GM21528 (cell line): ENCODE data around the gene RPP38.
A peak's percentile ranks its signal among the peaks of the same experiment; 100 is the strongest.

ENCODE experiments used
- ATAC-seq: cut with Tn5 transposase; IDR thresholded peaks from one replicate; pipeline ENCODE4 v1.9.1; 2021; ENCODE audit warnings: mild to moderate bottlenecking, moderate library complexity; ENCODE audit not compliant: unreplicated experiment, low FRiP score

Gene RPP38

GRCh38 chr10:15106352-15107013, 9.3 kb downstream of the RPP38 start:
- ATAC-seq: no peak

DNA sequence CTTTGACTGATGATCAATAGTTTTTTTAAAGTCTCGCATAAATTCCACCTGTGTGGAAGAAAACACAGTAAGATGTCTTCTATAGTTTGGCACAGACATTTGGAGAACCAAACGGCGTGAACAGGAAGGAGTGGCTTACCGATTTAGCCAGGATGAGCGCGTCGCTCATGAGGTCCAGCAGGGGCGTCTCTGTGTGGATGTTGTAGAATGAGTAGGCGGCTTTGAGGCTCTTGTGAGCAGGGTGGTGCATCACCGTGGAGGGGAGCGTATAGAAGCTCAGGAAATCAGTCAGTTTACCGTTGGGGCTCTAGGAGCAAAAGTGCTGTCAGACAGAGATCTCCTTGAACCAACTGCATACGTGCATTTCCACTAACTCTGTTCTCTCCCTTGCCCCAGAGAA, 15.5 kb downstream of the RPP38 start:
- ATAC-seq: no peak

DNA sequence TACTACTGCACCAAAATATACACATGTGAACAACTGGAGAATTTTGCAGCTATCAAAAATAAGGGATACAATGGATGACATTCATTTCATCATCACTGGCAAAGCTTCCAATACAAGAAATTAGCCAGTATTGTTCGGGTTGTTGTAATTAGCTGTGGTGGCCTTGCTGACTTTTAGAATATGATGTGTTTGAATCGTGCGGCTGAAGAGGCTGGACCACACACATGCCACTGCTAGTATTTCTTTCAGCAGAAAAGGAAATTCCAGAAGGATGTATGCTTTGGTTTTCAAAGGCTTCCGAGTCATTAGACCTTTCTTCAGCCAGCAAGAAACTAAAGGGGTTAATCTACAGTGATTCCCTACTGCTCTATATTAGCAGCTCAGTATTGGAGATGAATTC, 16.6 kb downstream of the RPP38 start:
- ATAC-seq: no peak

- no peak for ATAC-seq
Measured at GRCh38 chr10:15116225-15116624, 19.1 kb downstream of the RPP38 start.

DNA sequence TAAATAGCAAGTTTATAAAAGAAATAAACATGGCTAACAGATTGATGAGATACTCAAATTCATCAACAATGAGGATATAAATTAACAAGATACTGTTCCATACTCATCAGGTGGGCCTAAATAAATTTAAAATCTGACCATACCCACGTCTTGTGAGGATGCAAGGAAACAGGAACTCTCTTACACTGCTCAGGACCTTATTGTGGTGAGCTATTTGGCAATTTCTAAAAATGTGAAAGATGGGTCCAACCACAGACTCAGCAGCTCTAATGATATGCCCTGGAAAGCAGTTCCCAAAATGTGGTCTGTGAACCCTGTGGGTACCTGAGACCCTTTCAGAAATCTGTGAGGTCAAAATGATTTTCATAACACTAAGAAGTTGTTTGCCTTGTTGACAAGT, 21.5 kb downstream of the RPP38 start:
- no peak for ATAC-seq

- ATAC-seq: no peak
Measured at GRCh38 chr10:15120523-15120922, 23.4 kb downstream of the RPP38 start.

- ATAC-seq: no peak
Measured at GRCh38 chr10:15121707-15122106, 24.6 kb downstream of the RPP38 start.

DNA sequence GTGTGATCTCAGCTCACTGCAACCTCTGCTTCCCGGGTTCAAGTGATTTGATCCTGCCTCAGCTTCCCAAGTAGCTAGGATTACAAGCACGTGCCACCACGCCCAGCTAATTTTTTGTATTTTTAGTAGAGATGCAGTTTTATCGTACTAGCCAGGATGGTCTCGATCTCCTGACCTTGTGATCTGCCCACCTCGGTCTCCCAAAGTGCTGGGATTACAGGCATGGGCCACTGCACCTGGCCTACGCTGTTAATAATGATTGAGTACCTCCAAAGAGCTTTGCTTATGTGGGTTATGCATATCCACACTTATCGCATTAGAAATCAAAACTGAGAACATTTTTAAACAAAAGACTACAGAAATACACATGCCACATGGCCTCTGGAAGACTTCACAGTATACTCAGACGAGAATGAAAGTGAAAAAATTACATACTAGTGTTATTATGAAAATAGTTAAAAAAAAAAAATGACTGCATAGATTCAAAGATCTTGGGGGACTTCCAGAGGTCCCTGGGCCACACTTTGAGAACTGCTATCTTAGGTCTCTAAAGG, 25.4 kb downstream of the RPP38 start:
- ATAC-seq: peak; percentile 91

DNA sequence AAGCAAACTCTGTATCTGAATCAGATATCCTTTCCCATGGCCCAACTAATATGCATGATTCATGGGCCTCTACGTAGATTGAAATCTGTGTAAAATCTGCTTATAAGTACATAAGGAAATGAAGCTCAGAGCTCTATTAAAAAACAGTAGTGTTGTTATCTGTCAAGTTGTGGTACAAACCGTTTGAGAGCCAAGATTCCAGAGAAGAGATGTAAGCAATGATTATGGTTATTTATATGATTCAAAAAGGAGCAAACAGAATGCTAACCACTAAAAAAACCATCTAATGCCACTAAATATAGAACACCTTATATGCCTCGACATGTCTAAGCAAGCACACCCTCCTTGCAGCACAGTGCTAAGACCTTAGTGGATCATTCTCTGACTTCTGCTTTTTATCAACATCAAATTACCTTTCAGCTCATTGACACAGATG, 26.6 kb downstream of the RPP38 start:
- ATAC-seq: no peak

GRCh38 chr10:15124190-15124589, 27.0 kb downstream of the RPP38 start:
- ATAC-seq: no peak

DNA sequence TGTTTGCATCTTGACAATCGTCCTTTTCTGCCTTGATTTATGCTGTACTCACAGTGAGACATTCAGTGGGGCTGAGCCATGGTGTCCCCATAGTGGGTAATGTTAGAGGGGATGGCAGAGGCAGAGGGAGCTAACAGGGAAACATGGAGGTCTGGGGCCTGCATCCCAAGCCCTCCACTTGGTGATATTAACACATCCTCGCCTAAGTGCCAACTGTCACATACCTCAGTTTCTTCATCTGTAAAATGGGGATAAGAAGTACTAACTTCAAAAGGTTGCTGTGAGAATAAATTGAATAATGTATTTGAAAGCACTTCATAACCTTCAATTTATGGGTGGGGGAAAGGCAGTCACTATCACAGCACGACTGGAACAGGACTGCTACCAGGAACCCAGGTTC, 27.8 kb downstream of the RPP38 start:
- no peak for ATAC-seq

DNA sequence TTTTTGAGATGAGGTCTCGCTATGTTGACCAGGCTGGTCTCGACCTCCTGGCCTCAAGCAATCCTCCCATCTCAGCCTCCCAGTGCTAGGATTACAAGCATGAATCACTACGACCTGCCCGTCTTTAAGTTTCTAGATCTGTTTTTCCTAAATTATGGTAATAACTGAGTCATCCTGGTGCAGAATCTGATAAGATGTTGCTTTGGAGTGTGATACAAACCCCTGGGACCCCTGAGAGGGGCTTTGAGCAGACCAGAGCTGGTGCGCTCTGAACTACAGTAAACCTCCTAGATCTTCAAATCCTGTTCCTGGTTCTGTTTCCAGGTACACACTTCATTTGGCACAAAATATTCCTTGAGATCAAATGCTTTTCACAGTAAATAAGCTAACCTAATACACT, 34.2 kb downstream of the RPP38 start:
- no peak for ATAC-seq

DNA sequence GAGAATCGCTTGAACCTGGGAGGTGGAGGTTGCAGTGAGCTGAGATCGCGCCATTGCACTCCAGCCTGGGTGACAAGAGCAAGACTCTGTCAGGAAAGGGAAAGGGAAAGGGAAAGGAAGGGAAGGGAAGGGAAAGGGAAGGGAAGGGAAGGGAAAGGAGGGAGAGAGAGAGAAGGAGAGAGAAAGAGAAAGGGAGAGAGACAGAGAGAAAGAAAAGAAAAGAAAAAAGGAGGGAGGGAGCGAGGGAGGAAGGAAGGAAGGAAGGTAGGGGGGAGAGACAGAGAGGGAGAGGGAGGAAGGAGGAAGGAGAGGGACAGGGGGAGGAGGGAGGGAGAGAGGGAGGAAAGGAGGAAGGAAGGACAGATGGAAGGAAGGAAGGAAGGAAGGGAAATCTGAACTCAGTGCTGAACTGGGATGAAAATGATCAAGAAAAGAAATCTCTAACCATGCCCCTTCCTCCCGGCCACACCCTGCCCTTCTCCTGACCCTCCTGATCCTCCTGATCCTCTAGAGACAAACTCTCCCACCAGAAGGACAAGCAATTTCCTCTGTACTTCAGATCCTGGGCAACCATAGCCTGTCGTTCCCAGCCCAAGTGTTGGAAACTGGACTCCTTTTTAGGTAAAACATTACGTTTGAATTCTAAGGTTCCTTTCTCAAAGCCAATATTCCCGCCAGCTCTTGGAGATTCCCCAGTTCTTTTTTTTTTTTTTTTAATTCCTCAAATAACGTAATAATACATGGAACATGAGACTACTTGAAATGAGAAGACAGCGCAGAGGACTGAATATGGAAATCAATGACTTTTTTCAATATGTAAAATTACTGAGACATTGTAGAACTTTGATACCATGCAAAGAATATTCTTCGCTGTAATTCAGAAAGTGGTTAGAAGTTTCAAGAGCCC, 39.2 kb downstream of the RPP38 start:
- no peak for ATAC-seq

DNA sequence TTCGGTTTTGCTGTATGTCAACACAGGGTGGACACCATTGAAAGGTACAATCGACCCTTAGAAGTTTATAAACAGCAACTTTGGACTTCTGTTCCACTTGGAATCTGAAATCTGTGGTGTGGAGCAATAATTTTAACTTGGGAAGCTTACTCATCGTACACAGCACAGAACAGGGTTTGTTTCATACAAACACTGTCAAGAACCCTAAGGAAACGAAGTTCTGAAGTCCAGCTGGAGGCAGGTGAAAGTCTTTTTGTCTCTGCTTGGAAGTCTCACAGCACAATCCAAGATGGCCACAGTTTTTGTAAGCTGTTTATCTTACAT, 39.8 kb downstream of the RPP38 start:
- no peak for ATAC-seq

GRCh38 chr10:15137636-15138035, 40.5 kb downstream of the RPP38 start:
- no peak for ATAC-seq

DNA sequence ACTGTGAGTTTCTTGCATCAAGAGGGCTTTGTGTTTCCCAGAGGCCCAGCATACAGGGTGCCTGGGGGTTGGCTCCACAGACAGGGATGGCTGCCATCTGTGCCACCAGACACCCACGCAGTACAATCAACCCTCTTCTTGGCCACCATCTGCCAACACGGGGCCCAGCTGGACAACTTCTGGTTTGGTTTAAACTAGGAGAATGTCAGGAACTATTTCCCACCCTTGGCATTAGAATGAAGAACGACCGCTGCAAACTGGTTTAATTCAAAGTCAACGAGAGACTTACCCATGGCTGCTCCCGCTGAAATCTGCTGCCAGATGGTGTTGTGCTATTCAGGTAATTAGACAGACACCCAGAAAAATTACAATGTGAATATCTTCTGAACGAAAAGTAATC, 43.5 kb downstream of the RPP38 start:
- ATAC-seq: no peak

DNA sequence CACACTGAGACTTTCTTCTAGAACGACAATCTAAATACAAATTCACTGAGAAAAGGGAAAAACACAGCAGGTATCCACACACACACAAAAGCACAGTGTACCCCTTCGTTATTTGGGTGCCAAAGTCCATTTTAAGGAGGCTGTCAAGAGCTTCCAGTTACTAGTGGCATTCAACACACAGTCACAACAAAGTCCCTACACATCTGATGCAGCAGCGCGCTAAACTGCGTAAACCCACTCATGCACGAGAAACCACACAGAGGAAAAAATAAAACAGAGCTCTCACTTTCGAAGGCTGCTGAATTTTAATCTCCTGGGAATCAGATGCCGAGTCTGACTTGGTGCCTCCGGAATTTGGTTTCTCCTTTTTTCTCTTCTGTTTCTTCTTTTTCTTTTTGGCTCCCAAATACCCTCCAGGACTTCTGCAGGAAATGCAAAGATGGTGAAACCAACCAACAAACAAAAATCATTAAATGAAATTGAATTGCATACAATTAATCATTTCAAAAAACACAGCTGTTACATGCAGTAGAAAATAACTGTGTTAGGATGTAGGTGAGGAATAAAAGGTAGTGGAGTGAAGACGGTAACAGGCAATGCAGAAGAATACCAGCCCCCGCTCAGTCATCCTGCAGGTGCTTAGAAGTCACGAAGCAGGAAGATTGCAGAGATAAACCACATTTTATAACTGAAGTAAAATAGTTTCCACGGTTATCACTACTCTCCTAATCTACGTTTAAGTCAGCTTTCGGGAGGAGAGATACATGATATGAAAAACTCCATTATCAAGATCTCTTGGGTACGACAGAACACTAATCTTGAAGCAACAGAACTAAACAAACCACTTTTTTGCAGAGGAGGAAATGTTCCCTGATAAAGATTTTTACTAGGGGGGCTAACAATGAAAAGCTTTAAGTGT, 44.2 kb downstream of the RPP38 start:
- peak; percentile 79 for ATAC-seq

- no peak for ATAC-seq
Measured at GRCh38 chr10:15144788-15145187, 47.6 kb downstream of the RPP38 start.

GRCh38 chr10:15146366-15146765, 49.2 kb downstream of the RPP38 start:
- no peak for ATAC-seq

- ATAC-seq: no peak
Measured at GRCh38 chr10:15147594-15148392, 50.6 kb downstream of the RPP38 start.
